GM18909 (cell line): ENCODE measurements around the gene LSM6.

Source experiments
- ATAC-seq: cut with Tn5 transposase; IDR thresholded peaks from one replicate; pipeline ENCODE4 v1.9.1; 2021; ENCODE audit warnings: mild to moderate bottlenecking; ENCODE audit not compliant: unreplicated experiment, poor library complexity

LSM6 gene

GRCh38 chr4:146175541-146176453, at the start of gene LSM6:
Gene LSM6 (plus strand): TSS chr4:146175718. CDS start chr4:146182922, 7,204 bp downstream.
- peak; percentile 94 for ATAC-seq

DNA sequence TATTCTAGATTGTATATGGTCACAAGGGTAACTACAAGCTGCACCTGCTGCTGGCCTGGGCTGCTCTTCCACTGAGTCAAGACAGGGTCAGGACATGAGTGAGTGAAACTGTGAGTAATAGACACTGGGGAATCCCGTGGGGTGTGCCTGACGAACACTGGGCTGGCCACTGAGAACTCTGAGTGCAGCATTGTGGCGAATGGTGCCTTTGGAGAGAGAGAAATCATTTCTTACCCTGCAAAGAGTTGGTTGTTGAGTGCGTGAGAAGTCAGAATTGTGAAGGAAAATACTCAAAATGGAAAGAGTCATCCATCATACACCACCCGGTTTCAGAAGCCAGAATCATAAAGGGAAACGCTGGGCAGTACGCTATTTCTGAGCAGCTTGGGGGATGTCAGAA, 43.1 kb upstream of the LSM6 start:
- peak; percentile 99 for ATAC-seq

- ATAC-seq, result no peak
Measured at GRCh38 chr4:146134761-146135445, 40.6 kb upstream of the LSM6 start.

- no peak for ATAC-seq
Measured at GRCh38 chr4:146135941-146136340, 39.6 kb upstream of the LSM6 start.

GRCh38 chr4:146142768-146143167, 32.8 kb upstream of the LSM6 start:
- ATAC-seq, result peak; percentile 75

GRCh38 chr4:146143888-146144287, 31.6 kb upstream of the LSM6 start:
- ATAC-seq, result no peak

GRCh38 chr4:146146918-146147317, 28.6 kb upstream of the LSM6 start:
- no peak for ATAC-seq

DNA sequence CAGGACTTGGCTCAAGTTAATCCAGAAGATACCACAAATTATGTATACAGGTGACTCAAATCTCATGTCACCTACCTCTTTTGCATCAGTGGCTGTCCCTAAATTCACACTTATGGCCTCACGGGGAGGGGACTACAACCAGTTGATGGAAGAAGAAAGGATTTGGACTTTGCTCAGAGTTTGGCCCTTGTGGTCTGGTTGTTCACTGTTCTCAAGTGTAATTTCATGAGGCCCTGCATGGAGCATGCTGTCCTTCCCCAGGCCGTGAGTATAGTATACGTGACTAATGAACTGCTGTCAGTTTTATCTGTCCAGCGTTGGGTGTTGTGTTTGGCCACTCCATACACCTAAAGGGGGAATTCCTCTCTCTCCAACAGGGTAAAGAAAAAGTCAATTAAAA, 27.5 kb upstream of the LSM6 start:
- ATAC-seq, result no peak

DNA sequence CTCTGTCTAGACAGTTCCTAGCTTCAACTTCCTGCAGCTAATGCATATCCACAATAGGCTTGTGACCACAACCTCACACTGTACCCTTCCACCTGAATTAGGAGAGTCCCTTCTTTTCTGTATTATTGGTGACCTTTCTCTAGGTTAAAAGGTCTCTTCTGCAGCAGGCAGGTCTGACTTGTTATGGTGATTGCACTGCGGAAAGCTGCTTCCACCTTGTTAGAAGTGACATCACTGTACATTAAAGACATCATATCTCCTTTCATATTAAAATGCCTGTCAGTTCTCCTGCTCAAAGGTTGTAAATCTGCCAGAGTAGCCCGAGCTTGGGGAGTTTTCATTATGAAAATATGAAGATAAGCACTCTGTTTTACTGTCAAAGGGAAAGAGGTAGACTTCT, 21.5 kb upstream of the LSM6 start:
- no peak for ATAC-seq

DNA sequence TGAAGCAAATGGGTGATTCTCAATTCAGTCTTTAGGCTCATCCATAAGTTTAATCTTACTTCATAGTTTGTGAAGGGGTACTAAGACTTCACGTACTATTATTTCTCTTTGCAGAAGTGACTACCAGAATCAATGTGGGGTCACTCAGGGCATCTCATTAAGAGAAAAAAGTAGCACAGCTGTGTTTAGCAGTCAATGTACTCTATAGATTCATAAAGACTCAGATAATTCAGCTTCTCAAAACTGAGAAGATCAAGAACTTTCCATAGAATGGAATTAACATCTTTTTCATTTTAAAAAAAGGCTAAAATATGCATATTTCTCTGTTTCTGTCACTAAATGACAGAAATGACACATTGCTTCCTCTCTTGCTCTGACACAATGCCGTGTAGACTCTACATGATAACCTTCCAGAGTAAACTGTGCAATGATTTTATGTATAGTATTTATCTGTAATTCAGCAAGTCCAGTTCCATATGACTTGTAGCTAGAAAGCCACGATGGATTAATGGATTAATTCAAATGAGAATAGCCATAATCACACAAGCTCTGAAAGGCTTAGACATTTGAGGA, 20.3 kb upstream of the LSM6 start:
- ATAC-seq, result no peak

GRCh38 chr4:146158036-146158745, 17.3 kb upstream of the LSM6 start:
- no peak for ATAC-seq

DNA sequence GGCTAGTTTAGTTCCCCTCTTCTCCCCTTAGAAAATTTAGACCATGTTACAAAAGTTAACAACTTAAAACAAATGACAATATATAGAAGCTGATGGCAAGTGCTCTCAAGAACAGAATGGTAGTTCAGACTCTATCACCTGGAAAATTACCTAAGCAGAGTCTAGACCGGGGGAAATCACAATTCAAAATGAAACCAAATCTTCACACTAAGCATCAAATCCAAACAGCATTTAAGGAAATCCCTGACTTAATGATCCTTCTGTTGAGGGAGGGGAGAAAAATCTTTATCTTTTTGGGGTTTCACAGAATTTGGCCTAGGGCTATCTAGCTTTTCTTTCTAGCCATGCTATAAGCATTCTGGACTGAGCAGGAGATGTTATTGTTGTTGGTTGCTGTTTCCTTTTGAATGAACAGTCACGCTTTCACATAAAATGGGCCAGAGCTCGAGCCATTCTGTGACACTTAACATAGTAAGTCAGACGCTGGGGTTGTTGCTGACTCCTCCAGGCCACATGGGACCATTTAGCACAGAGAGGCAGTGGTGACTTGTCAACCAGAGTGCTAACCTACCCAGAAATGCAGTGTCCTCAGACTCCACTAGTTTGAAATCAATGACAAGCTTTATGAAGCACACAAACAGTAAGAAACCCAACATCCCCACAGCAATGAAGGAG, 16.0 kb upstream of the LSM6 start:
- peak; percentile 77 for ATAC-seq

DNA sequence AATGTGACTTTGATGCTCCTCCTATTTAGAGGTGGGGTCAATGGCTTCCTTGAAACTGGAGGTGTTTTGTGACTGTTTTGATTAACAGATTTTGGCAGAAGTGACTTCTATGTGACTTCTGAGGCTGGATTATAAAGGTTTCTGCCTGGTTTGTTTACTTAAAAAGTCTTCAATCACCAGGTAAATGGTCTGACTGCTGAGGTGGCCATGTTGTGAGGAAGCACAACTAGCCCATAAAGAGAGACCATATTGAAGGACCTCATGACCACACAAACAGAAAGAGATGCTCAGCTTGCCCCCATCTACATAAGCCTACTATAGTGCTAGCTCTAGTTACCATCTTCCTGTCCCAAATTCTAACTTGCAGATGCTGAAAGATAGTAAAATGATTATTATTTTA, 14.3 kb upstream of the LSM6 start:
- no peak for ATAC-seq

GRCh38 chr4:146165221-146165620, 10.3 kb upstream of the LSM6 start:
- ATAC-seq, result no peak

DNA sequence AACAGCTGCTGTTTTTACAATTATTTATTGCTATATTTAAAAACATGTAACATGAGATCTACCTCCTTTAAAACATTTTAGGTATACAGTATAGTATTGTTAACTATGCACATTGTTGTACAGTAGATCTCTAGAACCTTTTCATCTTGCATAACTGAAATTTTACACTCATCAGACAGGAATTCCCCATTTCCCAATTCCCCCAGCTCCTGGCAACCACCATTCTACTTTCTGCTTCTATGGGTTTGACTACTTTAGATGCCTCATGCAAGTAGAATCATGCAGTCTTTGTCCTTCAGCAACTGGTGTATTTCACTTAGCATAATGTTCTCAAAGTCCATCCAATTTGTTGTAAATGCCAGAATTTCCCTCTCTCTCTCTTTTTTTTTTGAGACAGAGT, 9.7 kb upstream of the LSM6 start:
- ATAC-seq, result no peak

- no peak for ATAC-seq
Measured at GRCh38 chr4:146170149-146170548, 5.4 kb upstream of the LSM6 start.

- ATAC-seq, result no peak
Measured at GRCh38 chr4:146176891-146177290, 1.4 kb downstream of the LSM6 start.

- ATAC-seq, result no peak
Measured at GRCh38 chr4:146178126-146178525, 2.6 kb downstream of the LSM6 start.

- ATAC-seq, result no peak
Measured at GRCh38 chr4:146179784-146180370, 4.4 kb downstream of the LSM6 start.

DNA sequence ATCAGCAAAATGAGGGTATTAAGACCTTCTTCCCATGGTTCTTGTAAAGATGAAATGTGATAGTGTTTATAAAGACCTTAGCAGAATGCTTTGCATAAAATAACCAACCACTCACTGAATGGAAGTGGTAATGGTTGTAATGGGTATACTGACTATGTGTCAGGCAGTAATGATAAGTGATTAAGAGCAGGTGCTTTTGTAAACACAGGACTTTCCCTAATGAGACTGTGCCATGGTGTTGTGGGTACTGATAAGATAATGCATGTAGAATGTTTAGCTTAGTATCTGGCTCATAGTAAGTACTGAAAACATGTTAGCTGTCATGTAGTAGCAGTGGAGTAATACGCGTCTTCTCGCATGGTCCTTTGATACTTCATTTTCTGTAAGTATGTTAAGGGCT, 6.9 kb downstream of the LSM6 start:
- ATAC-seq, result no peak
